HCT116 (cell line): Measurements from ENCODE around the gene MEFV. TPM values are rescaled to one million over a fixed set of nuclear protein-coding genes. Genes with fewer than 3 reads are reported as not detected.

Source experiments
- ATAC-seq: fragments of 200-7000 bp; cut with Tn5 transposase; 2 replicates; pipeline ENCODE4 v1.9.1; 2020; ENCODE audit warnings: mild to moderate bottlenecking, moderate library complexity
- BruUV-seq: library from RNA; stranded (reverse); fragments of 400-500 nt; replicated peaks from 2 replicates; lab custom pipeline; 2021; lab: Mats Ljungman, UMichigan
- CTCF ChIA-PET: fragments of 300-600 bp; sonication (Branson Sonifier 250); formaldehyde crosslinking; loops from one replicate; lab custom pipeline; 2021; ENCODE audit warnings: antibody characterized with exemption; lab: Charles Lee
- POLR2A ChIA-PET: fragments of 300-600, 350-600 bp; sonication (Branson Sonifier 250); formaldehyde crosslinking; loops from one replicate; lab custom pipeline; 2021; ENCODE audit warnings: antibody characterized with exemption; lab: Charles Lee
- RAD21 ChIA-PET, 2 experiments: fragments of 300-600 bp; sonication (Branson Sonifier 250); formaldehyde crosslinking; loops; one replicate each; lab custom pipeline; 2023; ENCODE audit warnings: low total read pairs in 2 of 2; ENCODE audit not compliant: uncharacterized antibody in 2 of 2, unreplicated experiment in 2 of 2, low non-redundant PET in 1 of 2; lab: Charles Lee
- DNase-seq: peaks from one replicate; pipeline ENCODE4 v3.0.0-alpha.2; 2010; ENCODE audit warnings: low read depth, low spot score
- H2AFZ ChIP-seq: fragments of 200-600 bp; shearing (Covaris generic), sonication (generic); 2 replicates; pipeline ENCODE4 v1.6.1; 2017; ENCODE audit warnings: low read depth, mixed run types, mixed read lengths, antibody characterized with exemption, low read length; ENCODE audit not compliant: poor library complexity, severe bottlenecking
- H3K27ac ChIP-seq: 2 replicates; pipeline ENCODE4 v1.5.1; 2012; ENCODE audit warnings: low read depth, low read length
- H3K27me3 ChIP-seq: fragments of 200-600 bp; sonication (generic); 2 replicates; pipeline ENCODE4 v1.6.1; 2016; ENCODE audit warnings: mixed run types, low read length, mixed read lengths; ENCODE audit not compliant: insufficient read depth
- H3K36me3 ChIP-seq, 2 experiments: fragments of 200-500 bp in 1 of 2; fragments of 200-600 bp in 1 of 2; sonication (Bioruptor generic) in 1 of 2; sonication (generic) in 1 of 2; 2 replicates each; pipeline versions ENCODE4 v1.5.1 to v1.6.1; 2014 to 2016; ENCODE audit warnings: low read length in 2 of 2, inconsistent platforms in 1 of 2, mixed read lengths in 1 of 2, mixed run types in 1 of 2; ENCODE audit not compliant: insufficient read depth in 2 of 2, control insufficient read depth in 1 of 2
- H3K4me1 ChIP-seq, 2 experiments: fragments of 200-600 bp in 1 of 2; sonication (generic) in 1 of 2; 2 replicates each; pipeline versions ENCODE4 v1.5.1 to v1.6.1; 2012 to 2017; ENCODE audit warnings: low read length in 2 of 2, inconsistent platforms in 1 of 2, mild to moderate bottlenecking in 1 of 2, mixed read lengths in 1 of 2, mixed run types in 1 of 2, moderate library complexity in 1 of 2; ENCODE audit not compliant: insufficient read depth in 2 of 2, control insufficient read depth in 1 of 2
- H3K4me2 ChIP-seq: fragments of 200-600 bp; sonication (generic); 2 replicates; pipeline ENCODE4 v1.6.1; 2017; ENCODE audit warnings: mixed run types, low read length, mixed read lengths
- H3K4me3 ChIP-seq, 2 experiments: fragments of 200-600 bp in 1 of 2; sonication (generic) in 1 of 2; replicated peaks in 1 of 2; 2 replicates each; pipeline ENCODE4 v1.5.1; 2011 to 2016; ENCODE audit warnings: low read length in 2 of 2, control low read depth in 1 of 2, low read depth in 1 of 2, mild to moderate bottlenecking in 1 of 2, mixed read lengths in 1 of 2, mixed run types in 1 of 2
- H3K79me2 ChIP-seq: fragments of 200-600 bp; sonication (generic); 2 replicates; pipeline ENCODE4 v1.6.1; 2017; ENCODE audit warnings: mild to moderate bottlenecking, mixed run types, low read length, moderate library complexity, mixed read lengths; ENCODE audit not compliant: insufficient read depth
- H3K9ac ChIP-seq: fragments of 200-600 bp; sonication (generic); 2 replicates; pipeline ENCODE4 v1.6.1; 2016; ENCODE audit warnings: low read length, mixed read lengths
- H3K9me2 ChIP-seq: fragments of 200-600 bp; sonication (generic), shearing (Covaris generic); 2 replicates; pipeline ENCODE4 v1.6.1; 2017; ENCODE audit warnings: mixed run types, mild to moderate bottlenecking, moderate library complexity; ENCODE audit not compliant: insufficient read depth
- H3K9me3 ChIP-seq, 2 experiments: fragments of 200-500 bp in 1 of 2; fragments of 200-600 bp in 1 of 2; sonication (Bioruptor generic) in 1 of 2; sonication (generic) in 1 of 2; 2 replicates each; pipeline ENCODE4 v1.6.1; 2014 to 2017; ENCODE audit warnings: low read length in 2 of 2, mixed read lengths in 2 of 2, inconsistent platforms in 1 of 2, low read depth in 1 of 2, mild to moderate bottlenecking in 1 of 2, mixed run types in 1 of 2, moderate library complexity in 1 of 2; ENCODE audit not compliant: control insufficient read depth in 1 of 2, insufficient read depth in 1 of 2
- H4K20me1 ChIP-seq: fragments of 200-600 bp; sonication (generic), shearing (Covaris generic); 2 replicates; pipeline ENCODE4 v1.6.1; 2017; ENCODE audit warnings: mixed run types, mild to moderate bottlenecking, moderate library complexity; ENCODE audit not compliant: insufficient read depth
- EGR1 ChIP-seq: IDR thresholded peaks from 2 replicates; pipeline ENCODE4 v1.6.1; 2012; ENCODE audit warnings: low read depth
- FOSL1 ChIP-seq: IDR thresholded peaks from 2 replicates; pipeline ENCODE4 v1.6.1; 2012; ENCODE audit warnings: low read depth
- JUND ChIP-seq: IDR thresholded peaks from 2 replicates; pipeline ENCODE4 v1.6.1; 2012
- POLR2A ChIP-seq: IDR thresholded peaks from 2 replicates; pipeline ENCODE4 v1.7.0; 2011; ENCODE audit warnings: borderline replicate concordance; ENCODE audit not compliant: insufficient read depth, insufficient read length; ENCODE audit errors: extremely low read depth
- RAD21 ChIP-seq: IDR thresholded peaks from 2 replicates; pipeline ENCODE4 v1.6.1; 2012; ENCODE audit warnings: low read depth, mild to moderate bottlenecking
- SIN3A ChIP-seq: IDR thresholded peaks from 2 replicates; pipeline ENCODE4 v1.6.1; 2012; ENCODE audit warnings: low read depth
- SP1 ChIP-seq: IDR thresholded peaks from 2 replicates; pipeline ENCODE4 v1.6.1; 2012; ENCODE audit warnings: low read depth
- SRF ChIP-seq: IDR thresholded peaks from 2 replicates; pipeline ENCODE4 v1.6.1; 2012; ENCODE audit warnings: low read depth
- ZFX ChIP-seq: fragments of 450-650 bp; IDR thresholded peaks from 2 replicates; pipeline ENCODE4 v1.6.1; 2017
- ZNF274 ChIP-seq: fragments of 200-500 bp; sonication (Bioruptor generic); IDR thresholded peaks from 2 replicates; pipeline ENCODE4 v1.6.1; 2014; ENCODE audit warnings: mild to moderate bottlenecking, low read depth, low read length, inconsistent platforms
- intact Hi-C: fragments of 100-400 bp; cut with micrococcal nuclease; formaldehyde crosslinking; loops from 2 replicates; pipeline ENCODE4 v1.10.0; 2022
- total RNA-seq: library from RNA; stranded (reverse); gene quantifications from one replicate; pipeline ENCODE4 v1.2.1, GENCODE V29; 2021; ENCODE audit not compliant: unreplicated experiment
- TF ChIP-seq, protein P1 (sequence below): IDR thresholded peaks from 2 replicates; pipeline ENCODE4 v1.6.1; 2012; ENCODE audit warnings: low read depth
- TF ChIP-seq, protein P2 (sequence below): IDR thresholded peaks from 2 replicates; pipeline ENCODE4 v1.6.1; 2011; ENCODE audit warnings: mild to moderate bottlenecking, low read length, moderate library complexity; ENCODE audit not compliant: insufficient replicate concordance; ENCODE audit errors: extremely low read depth
- TF ChIP-seq, protein P3 (sequence below): IDR thresholded peaks from 2 replicates; pipeline ENCODE4 v1.6.1; 2012

The MEFV gene
- total RNA-seq, 1 experiment from 2014 or later, result 0.15 TPM

GRCh38 chr16:3259836-3260235, 3.4 kb upstream of the MEFV start:
- ATAC-seq (no peak), DNase-seq (no peak)
- TF ChIP-seq RAD21, result no peak
- TF ChIP-seq SIN3A, result no peak
- no peak for TF ChIP-seq ZNF274
- no peak for TF ChIP-seq EGR1
- no peak for TF ChIP-seq SRF
- no peak for TF ChIP-seq POLR2A
- RAD21 ChIA-PET, result no interaction called here
- no peaks in the 10 kb centered on the region for H3K79me2 ChIP-seq
- intact Hi-C loops, result loop anchor here (10.0 kb wide), 1 partner anchor 185 kb away; the partner anchor contains the start of genes NAA60 and ZNF597
- POLR2A ChIA-PET, result no interaction called here
- H3K9ac ChIP-seq, result no peak overlapping the region
- H3K9me2 ChIP-seq, result no peaks in the 10 kb centered on the region
- H4K20me1 ChIP-seq, result no peaks in the 10 kb centered on the region
- CTCF ChIA-PET, result no interaction called here
- no peak overlapping the region for H3K27ac ChIP-seq
- no peak overlapping the region for H3K4me2 ChIP-seq
- no peaks in the 10 kb centered on the region for H3K9me3 ChIP-seq
- no TSS peak for BruUV-seq
- H2AFZ ChIP-seq, result no peak overlapping the region
- H3K36me3 ChIP-seq, result no peaks in the 10 kb centered on the region
- no peak overlapping the region for H3K4me3 ChIP-seq
- H3K27me3 ChIP-seq, result no peaks in the 10 kb centered on the region
- H3K4me1 ChIP-seq, result peaks cover 11 to 30% of the 10 kb centered on the region in 2 experiments

DNA sequence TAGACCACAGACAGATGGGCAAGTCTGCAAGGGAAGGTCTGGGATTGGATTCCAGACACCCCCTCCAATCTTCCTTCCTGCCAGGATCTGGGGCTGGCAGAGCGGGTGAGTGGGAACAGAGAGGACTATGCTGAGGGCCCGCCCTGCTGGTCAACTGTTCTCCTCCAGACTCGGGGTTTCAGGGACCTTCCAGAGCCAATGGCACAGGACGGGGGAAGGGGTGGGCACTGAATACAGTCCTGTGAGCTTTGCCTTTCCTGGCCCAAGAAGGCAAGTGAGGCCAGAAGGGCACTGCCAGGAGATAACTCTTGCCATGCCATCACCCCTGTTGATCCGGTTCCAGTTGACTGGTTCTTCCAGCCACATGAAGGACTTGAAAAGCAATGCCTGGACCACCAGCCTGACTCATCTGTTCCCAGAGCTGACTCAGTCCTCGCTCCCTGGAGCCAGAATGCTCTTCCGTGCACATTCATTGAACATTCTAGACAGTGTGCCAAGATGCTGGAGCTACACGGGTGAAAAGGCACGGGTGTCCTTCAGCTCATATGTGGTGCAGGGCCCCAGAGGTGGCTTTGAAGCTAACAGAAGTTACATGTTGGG, 533 bp upstream of the MEFV start:
- peaks cover 0 to 5% of the 10 kb centered on the region in 2 experiments; a peak in 1 of 4 replicates for H3K4me1 ChIP-seq
- ChIA-PET POLR2A (no interaction called here), RAD21 (no interaction called here), CTCF (no interaction called here)
- no peaks in the 10 kb centered on the region for H3K79me2 ChIP-seq
- H3K4me2 ChIP-seq, result no peak overlapping the region
- 0 out of 2 replicates have a peak, but pooled peaks have one; percentile 16 for TF ChIP-seq JUND
- TF ChIP-seq RAD21, result no peak
- TF ChIP-seq, protein P1, sequence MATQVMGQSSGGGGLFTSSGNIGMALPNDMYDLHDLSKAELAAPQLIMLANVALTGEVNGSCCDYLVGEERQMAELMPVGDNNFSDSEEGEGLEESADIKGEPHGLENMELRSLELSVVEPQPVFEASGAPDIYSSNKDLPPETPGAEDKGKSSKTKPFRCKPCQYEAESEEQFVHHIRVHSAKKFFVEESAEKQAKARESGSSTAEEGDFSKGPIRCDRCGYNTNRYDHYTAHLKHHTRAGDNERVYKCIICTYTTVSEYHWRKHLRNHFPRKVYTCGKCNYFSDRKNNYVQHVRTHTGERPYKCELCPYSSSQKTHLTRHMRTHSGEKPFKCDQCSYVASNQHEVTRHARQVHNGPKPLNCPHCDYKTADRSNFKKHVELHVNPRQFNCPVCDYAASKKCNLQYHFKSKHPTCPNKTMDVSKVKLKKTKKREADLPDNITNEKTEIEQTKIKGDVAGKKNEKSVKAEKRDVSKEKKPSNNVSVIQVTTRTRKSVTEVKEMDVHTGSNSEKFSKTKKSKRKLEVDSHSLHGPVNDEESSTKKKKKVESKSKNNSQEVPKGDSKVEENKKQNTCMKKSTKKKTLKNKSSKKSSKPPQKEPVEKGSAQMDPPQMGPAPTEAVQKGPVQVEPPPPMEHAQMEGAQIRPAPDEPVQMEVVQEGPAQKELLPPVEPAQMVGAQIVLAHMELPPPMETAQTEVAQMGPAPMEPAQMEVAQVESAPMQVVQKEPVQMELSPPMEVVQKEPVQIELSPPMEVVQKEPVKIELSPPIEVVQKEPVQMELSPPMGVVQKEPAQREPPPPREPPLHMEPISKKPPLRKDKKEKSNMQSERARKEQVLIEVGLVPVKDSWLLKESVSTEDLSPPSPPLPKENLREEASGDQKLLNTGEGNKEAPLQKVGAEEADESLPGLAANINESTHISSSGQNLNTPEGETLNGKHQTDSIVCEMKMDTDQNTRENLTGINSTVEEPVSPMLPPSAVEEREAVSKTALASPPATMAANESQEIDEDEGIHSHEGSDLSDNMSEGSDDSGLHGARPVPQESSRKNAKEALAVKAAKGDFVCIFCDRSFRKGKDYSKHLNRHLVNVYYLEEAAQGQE, result no peak
- TF ChIP-seq, protein P2, sequence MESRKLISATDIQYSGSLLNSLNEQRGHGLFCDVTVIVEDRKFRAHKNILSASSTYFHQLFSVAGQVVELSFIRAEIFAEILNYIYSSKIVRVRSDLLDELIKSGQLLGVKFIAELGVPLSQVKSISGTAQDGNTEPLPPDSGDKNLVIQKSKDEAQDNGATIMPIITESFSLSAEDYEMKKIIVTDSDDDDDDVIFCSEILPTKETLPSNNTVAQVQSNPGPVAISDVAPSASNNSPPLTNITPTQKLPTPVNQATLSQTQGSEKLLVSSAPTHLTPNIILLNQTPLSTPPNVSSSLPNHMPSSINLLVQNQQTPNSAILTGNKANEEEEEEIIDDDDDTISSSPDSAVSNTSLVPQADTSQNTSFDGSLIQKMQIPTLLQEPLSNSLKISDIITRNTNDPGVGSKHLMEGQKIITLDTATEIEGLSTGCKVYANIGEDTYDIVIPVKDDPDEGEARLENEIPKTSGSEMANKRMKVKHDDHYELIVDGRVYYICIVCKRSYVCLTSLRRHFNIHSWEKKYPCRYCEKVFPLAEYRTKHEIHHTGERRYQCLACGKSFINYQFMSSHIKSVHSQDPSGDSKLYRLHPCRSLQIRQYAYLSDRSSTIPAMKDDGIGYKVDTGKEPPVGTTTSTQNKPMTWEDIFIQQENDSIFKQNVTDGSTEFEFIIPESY, result no peak
- TF ChIP-seq, protein P3, sequence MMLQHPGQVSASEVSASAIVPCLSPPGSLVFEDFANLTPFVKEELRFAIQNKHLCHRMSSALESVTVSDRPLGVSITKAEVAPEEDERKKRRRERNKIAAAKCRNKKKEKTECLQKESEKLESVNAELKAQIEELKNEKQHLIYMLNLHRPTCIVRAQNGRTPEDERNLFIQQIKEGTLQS, result no peak
- no peak for TF ChIP-seq SIN3A
- no peak for TF ChIP-seq SP1
- TF ChIP-seq FOSL1, result peak; percentile 21; the same call in 1 of the 2 replicates
- no peak for TF ChIP-seq ZFX
- no peak for TF ChIP-seq ZNF274
- no TSS peak for BruUV-seq
- H3K9me3 ChIP-seq, result no peaks in the 10 kb centered on the region
- H3K9me2 ChIP-seq, result no peaks in the 10 kb centered on the region
- no peak overlapping the region for H2AFZ ChIP-seq
- no peaks in the 10 kb centered on the region for H3K27me3 ChIP-seq
- H3K4me3 ChIP-seq, result no peak overlapping the region
- H4K20me1 ChIP-seq, result no peaks in the 10 kb centered on the region
- no peak for DNase-seq
- H3K9ac ChIP-seq, result no peak overlapping the region
- no peak overlapping the region for H3K27ac ChIP-seq
- H3K36me3 ChIP-seq, result no peaks in the 10 kb centered on the region
- intact Hi-C loops, result no loop called here
- no peak for ATAC-seq
